GM18519 (cell line): ENCODE results near the gene MYO1G.

Experiments used
- ATAC-seq: cut with Tn5 transposase; IDR thresholded peaks from one replicate; pipeline ENCODE4 v1.9.1; 2021; ENCODE audit warnings: mild to moderate bottlenecking, moderate library complexity; ENCODE audit not compliant: unreplicated experiment, low FRiP score

Gene MYO1G

DNA sequence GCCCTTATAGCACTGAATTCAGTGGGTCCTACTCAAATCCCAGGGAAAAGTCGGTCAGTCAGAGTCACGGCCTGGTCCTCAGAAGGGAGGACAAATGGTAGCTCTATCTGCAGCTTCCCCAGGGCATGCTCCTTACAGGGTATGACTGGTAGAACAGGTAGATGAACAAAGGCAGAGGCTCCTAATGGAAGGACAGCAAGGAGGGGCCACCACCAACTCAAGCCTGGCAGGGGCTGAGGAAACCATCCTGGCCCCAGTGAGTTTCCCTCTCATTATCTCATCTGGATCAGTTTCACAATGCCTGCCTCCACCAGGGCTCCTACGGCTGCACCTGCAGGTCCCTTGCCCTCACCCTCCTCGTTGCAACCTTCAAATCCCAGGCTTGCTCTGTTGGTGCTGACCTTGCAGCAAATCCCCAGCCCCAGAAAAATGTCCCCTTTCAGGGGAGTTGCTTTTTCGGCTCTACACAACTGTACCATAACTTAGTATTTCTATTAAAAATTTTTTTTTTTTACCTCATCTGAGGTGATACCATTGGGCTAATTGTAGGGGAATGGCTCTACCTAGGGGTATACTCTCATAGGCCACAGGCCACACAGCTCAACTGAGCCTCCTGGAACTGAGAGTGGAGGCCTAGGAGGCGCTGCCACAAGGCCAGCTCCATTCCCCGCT, 2.4 kb upstream of the MYO1G start:
- ATAC-seq = no peak

- ATAC-seq = peak; percentile 35
These were observed 1.7 kb upstream of the MYO1G start for GRCh38 chr7:44980393-44981034.

DNA sequence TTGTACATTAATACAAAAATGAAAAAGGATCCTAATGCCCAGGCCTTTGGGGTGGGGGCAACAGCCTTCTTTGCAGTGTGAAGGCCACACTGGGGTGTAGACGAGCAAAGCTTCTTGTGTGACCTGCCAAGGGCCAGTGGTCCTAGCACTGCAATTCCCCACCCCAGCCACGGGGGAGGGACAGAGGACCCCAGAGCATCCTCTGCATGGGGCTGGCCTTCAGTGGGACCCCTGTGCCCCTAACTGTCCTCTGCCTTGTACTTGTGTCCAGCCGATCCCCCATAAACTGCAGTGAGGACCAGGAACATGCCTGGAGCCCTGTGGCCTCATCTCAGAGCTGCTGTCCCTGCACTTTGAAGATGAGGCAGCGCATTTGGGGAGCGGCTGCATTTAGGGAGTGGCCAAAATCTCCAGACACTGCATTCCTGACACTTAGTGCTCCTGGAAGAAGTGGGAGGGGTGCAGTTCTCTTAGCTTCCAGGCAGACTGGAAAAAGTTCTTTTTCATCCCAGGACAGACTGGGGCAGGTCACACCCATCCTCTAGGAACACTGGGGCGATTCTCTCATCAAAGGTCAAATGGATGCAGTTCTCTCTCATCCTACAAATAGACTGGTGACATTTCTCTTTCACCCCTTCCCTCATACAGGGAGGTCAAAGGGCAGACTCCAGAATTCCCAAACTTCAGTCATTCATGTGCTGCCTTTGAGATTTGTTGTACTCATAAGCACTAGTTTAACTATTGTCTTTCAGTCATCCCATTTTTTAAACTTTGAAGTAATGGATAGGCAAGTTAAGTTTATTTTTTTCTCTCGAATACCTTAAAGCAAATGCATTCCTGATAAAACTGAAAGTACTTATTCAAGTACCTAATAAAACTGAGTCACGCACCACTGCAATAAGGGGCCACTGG, 922 bp upstream of the MYO1G start:
- ATAC-seq = no peak

GRCh38 chr7:44977959-44978335, 868 bp downstream of the MYO1G start:
- no peak for ATAC-seq

GRCh38 chr7:44977304-44977958, 1.4 kb downstream of the MYO1G start:
- no peak for ATAC-seq

DNA sequence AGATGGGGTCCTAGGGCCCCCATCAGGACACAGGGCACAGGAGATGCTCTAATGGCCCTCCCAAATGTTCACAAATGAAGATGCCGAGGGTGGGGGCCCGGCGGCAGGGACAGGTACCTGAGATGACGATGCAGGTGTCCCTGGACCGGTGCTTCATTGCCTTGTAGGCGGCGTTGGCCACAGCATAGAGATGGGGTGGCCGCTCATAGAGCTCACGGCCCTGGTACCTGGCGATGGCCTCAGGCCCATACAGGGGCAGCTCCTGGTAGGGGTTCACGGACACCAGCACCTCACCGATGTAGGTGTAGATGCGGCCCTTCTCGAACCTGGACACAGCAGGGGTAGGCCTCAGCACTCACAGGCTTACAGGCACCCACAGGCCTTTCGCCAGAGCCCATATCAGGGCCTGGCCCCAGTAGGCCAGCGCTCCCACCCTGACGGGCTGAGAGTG, 2.0 kb downstream of the MYO1G start:
- no peak for ATAC-seq

- no peak for ATAC-seq
These were observed 2.6 kb downstream of the MYO1G start for GRCh38 chr7:44976040-44976745.

DNA sequence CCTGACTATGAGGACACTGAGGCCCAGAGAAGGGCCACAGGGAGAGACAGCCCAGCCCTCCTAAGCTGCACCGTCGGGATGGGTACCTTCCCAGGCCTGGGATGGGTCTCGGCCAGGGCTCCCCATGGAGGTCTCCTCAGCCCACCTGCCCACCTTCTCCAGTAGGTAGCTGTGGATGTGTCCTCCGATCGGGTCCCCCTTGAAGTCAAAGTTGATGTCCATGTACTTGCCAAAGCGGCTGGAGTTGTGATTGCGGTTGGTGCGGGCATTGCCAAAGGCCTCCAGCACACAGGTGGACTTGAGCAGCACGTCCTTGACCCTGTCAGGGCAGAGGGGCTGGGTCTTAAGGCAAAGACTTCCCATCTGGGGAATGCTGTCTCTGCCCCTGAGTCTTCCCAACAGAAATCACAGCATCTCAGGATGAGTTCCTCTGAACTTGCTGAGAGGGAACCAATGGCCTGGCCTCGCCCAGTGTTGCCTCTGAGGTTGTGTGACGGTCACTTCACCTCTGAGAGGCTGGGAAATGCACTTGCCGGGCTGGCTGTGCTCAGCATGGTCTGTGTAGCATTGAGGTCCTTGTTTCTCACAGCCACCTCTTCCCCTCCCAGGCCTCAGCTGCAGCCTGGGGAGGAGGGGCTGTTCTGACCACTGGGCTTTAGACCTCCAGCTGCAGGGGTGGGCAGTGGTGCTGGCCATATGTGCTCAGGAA, 3.3 kb downstream of the MYO1G start:
- ATAC-seq = no peak

GRCh38 chr7:44974549-44974948, 4.3 kb downstream of the MYO1G start:
- no peak for ATAC-seq

DNA sequence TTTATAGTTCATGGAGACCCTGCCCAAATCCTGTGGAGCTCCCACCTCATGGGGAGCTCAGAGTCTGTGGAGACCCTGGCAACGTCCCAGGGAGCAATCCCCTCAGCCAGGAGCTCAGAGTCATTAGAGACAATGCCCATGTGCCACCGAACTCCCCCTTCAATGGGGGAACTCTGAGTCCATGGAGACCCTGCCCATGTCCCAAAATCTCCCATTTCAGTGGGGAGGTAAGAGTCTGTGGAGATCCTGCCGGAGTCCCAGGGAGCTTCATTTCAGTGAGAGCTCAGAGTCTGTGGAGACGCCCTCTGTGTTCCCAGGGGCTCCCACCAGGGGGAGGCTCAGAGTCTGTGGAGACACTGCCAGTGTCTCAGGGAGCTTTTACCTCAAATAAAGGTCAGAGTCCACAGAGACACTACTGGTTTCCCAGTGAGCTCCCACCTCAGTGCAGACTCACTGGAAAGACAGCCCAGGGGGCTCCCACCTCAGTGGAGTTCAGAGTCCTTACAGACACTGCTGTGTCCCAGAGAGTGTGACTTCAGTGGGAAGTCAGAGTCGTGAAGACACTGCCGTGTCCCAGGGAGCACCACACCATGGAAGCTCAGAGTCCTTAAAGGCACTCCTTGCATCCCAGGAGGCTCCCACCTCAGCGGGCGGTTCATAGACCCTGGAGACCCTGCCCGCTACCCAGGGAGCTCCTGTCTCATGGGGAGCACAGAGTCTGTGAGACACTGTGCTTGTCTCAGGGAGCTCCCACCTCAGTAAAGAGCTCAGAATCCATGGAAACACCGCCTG, 5.0 kb downstream of the MYO1G start:
- no peak for ATAC-seq

DNA sequence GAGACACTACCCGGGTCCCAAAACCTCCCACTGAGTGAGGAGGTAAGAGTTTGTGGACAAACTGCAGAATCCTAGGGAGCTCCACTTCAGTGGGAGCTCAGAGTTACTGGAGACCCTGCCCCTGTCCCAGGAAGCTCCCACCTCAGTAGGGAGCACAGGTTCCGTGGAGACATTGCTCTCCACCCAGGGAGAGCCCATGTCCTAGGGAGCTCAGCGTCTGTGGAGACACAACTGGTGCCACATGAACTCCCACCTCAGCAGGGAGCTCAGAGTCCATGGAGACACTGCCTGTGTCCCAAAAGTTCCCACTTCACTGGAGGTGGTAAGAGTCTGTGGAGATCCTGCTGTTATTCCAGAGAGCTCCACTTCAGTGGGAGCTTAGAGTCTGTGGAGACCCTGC, 6.3 kb downstream of the MYO1G start:
- ATAC-seq = no peak

- no peak for ATAC-seq
These were observed 6.8 kb downstream of the MYO1G start for GRCh38 chr7:44971902-44972441.

GRCh38 chr7:44971188-44971901, 7.5 kb downstream of the MYO1G start:
- ATAC-seq = no peak

DNA sequence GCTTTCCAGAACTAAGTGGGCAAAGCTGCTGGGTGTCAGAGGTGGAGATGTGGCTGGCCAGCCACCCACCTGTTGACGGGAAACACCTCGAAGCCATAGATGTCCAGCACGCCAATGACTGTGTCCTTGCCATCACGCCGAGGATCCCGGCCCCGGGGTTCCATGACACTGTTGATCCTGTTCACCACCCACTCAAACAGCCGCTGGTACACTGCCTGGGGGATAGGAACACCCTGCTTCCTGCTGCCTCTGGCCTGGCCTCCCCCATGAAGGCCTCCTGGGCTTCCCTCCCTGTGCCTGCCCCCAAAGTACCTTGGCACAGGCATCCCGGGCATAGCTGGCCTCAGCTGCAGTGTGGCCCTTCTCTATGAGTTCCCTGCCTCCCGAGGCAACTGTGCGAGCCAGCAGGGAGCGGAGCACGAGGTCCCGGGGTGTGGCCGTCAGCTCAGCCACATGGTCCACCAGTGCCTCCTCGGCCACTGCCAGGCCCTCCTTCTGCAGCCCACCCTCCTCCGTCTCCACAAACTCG, 8.2 kb downstream of the MYO1G start:
- no peak for ATAC-seq

DNA sequence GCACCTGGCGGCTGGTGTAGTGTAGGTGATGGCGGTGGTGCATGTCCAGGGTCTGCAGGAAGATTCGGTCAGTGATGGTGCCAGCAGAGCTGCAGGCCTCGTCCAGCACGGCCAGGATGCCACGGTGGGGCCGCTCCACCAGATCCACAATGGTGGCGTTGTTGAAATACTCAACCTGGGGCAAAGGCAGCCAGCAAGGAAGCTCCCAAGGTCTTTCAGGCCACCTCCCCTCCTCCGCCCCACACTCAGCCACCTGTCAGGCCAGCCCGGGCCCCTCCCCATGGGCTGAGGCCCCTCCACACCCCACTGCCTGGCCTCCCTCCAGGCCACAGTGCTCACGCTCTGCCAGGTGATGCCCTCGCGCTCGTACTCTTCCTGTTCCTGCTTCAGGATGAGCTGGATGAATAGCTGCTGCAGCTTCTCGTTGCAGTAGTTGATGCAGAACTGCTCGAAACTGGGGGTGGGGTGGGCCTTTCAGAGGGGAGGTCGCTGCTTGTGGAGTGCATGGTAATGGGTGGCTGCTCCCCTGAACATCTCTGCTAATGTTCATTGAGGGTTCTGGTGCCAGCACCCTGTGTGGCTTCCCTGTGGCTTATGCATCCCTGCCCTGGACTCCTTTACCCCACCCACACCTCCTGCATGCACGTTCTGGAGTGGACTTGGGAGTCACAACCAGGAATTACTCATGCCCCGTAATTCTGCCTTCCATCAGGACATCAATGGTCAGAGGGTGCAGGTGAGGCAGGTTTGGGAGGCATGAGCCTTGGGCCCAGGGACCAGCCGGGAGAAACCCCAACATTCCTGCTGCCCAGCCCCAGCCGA, 8.9 kb downstream of the MYO1G start:
- ATAC-seq = no peak

- ATAC-seq = no peak
These were observed 9.6 kb downstream of the MYO1G start for GRCh38 chr7:44969049-44969700.
